Stimulated activated CD4-positive, alpha-beta T cell treated with anti-CD3 and anti-CD28 coated beads, TNF-alpha, amount 100 ng/mL, for 4 hours (primary cell): ENCODE results near the gene H1-8.
"Not testable (repeated sequence)": the region's sequence is repeated elsewhere in the genome, so short reads cannot be mapped to it uniquely, and the experiment has no call there.

ENCODE experiments used
- DNase-seq, 3 experiments: peaks; one replicate each; pipeline ENCODE4 v3.0.0-alpha.2; 2020; ENCODE audit warnings: low read depth in 3 of 3

H1-8 gene

GRCh38 chr3:129515108-129515820 lies 27.7 kb upstream of the H1-8 start:
- DNase-seq = not testable (repeated sequence)

- not testable (repeated sequence) for DNase-seq
Measured at GRCh38 chr3:129515821-129516432, 27.0 kb upstream of the H1-8 start.

GRCh38 chr3:129517516-129517915 lies 25.5 kb upstream of the H1-8 start:
- no peak for DNase-seq

- no peak for DNase-seq
Measured at GRCh38 chr3:129518038-129518561, 24.9 kb upstream of the H1-8 start.

- no peak for DNase-seq
Measured at GRCh38 chr3:129518581-129518980, 24.4 kb upstream of the H1-8 start.

GRCh38 chr3:129519449-129519848 lies 23.5 kb upstream of the H1-8 start:
- DNase-seq = no peak

- no peak for DNase-seq
Measured at GRCh38 chr3:129519896-129520715, 22.9 kb upstream of the H1-8 start.

GRCh38 chr3:129520960-129521359 lies 22.0 kb upstream of the H1-8 start:
- no peak for DNase-seq

GRCh38 chr3:129521611-129522010 lies 21.4 kb upstream of the H1-8 start:
- no peak for DNase-seq

- no peak for DNase-seq
Measured at GRCh38 chr3:129522953-129523352, 20.0 kb upstream of the H1-8 start.

GRCh38 chr3:129524081-129524480 lies 18.9 kb upstream of the H1-8 start:
- DNase-seq = no peak

- DNase-seq = no peak
Measured at GRCh38 chr3:129525341-129525968, 17.5 kb upstream of the H1-8 start.

- DNase-seq = no peak
Measured at GRCh38 chr3:129526121-129526900, 16.7 kb upstream of the H1-8 start.

- DNase-seq = no peak
Measured at GRCh38 chr3:129527262-129527661, 15.7 kb upstream of the H1-8 start.

- DNase-seq = no peak
Measured at GRCh38 chr3:129528589-129529100, 14.3 kb upstream of the H1-8 start, which contains the start of gene RHO. Gene RHO (plus strand): TSS chr3:129528639. CDS start chr3:129528734, 95 bp downstream.

- no peak for DNase-seq
Measured at GRCh38 chr3:129529436-129530210, 13.4 kb upstream of the H1-8 start.

- no peak for DNase-seq
Measured at GRCh38 chr3:129530251-129530791, 12.7 kb upstream of the H1-8 start.

- DNase-seq = no peak
Measured at GRCh38 chr3:129530821-129531220, 12.2 kb upstream of the H1-8 start.

GRCh38 chr3:129531699-129532098 lies 11.3 kb upstream of the H1-8 start:
- no peak for DNase-seq

GRCh38 chr3:129532261-129532660 lies 10.7 kb upstream of the H1-8 start:
- DNase-seq = no peak
